HL-60/S4 treated with phorbol 12-myristate 13-acetate at 8.2 ng/mL for 4 days and 3 days (cell line): ENCODE data around the gene ZBTB8OS.
"Not testable (repeated sequence)": the region's sequence is repeated elsewhere in the genome, so short reads cannot be mapped to it uniquely, and the experiment has no call there.

Source experiments
- in situ Hi-C: fragments of 300-500 bp; cut with MboI; formaldehyde crosslinking; loops from 2 replicates; pipeline ENCODE4 v1.15.0; 2022; ENCODE audit warnings: low sequenced_read_pairs

The ZBTB8OS gene

DNA sequence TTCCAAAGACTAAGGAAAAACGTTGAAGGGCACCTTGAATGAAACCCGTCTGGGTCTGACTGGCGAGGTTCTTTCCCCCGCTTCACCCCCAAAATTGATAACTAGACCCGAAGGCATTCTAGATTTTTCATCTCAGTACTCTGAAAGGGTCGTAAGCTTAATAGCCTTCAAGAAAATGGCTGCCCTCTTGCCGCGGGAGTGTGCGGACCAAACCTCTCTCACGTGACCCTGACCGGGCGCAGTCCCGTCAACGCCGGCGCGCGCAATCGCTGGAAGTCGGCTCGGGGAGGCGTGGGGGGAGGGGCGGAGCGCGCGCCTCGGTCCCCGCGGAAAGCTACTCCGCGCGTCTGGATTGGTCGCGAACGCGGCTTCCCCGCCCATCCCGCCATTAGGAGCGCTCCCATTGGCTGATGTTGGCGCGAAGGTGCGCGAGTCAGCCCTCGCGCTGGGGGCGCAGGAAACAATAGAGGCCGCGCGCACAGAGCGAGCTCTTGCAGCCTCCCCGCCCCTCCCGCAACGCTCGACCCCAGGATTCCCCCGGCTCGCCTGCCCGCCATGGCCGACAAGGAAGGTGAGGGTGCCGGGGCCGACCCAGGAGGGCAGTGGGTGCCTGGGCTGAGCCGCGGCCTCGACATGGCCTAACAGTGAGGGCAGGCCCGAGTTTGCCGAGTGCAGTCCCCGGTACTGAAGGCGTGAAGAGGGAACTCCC lies 556 bp upstream of the ZBTB8OS start, which contains the start of gene RBBP4:
Gene RBBP4 (plus strand): TSS at position 457 of the 709 bp plus-strand sequence. CDS start 99 bp downstream, at position 556.
- in situ Hi-C loops, result no loop called here

DNA sequence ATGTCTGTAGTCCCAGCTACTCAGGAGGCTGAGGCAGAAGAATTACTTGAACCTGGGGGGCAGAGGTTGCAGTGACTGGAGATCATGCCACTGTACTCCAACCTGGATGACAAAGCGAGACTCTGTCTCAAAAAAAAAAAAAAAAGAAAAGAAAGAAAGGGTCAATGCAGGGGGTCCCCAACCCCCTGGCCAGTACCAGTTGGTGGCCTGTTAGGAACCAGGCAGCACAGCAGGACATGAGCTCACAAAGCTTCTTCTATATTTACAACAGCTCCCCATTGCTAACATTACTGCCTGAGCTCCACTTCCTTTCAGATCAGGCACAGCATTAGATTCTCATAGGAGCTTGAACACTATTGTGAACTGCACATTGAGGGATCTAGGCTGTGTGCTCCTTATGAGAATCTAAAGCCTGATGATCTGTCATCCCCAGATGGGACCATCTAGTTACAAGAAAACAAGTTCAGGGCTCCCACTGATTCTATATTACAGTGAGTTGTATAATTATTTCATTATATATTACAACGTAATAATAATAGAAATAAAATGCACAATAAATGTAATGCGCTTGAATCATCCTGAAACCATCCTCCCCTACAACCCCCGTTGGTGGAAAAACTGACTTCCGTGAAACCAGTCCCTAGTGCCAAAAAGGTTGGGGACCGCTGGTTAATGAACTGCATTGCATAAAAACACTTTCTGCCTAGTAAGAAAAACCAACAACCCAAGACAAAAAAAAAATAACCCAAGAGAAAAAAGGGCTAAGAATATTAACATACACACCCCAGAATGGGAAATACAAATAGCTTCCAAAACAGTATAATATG lies 2.8 kb downstream of the ZBTB8OS start:
- in situ Hi-C loops, result no loop called here

DNA sequence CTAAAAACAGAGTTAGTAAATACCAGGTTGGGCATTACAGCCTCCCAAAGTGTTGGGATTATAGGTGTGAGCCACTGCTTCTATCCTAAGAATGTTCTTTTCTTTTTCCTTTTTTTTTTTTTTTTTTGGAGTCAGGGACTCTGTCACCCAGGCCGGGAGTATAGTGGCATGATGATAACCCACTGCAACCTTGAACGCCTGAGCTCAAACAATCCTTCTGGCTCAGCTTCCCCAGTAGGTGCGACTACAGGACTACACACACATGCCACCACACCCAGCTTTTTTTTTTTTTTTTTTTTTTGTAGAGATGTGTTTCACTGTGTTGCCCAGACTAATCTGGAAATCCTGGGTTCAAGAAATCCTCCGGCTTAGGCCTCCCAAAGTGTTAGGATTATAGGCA lies 5.9 kb downstream of the ZBTB8OS start:
- in situ Hi-C loops, result no loop called here

GRCh38 chr1:32642292-32642827 lies 8.0 kb downstream of the ZBTB8OS start:
- in situ Hi-C loops, result not testable (repeated sequence)

DNA sequence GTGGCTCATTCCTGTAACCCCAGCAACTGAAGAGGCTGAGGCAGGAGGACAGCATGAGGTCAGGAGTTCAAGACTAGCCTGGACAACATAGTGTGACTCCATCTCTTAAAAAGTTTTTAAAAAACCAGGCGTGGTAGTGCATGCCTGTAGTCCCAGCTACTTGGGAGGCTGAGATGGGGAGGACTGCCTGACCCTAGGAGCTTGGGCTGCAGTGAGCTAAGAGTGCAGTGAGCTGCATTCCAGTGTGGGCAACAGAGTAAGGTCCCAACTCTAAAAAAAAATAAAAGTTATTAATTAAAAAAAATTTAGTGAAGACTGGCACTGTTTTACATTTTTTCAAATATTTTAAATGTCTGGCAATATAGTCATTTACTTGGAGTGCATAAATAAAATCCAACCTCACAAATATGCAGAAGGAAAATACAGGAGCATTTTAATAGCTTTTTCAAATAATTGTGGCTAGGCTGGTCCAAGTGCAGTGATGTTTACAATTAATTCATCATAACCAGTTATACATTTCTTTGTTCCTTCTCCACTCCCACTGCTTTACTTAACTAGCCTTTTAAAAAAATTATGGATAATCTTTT lies 10.8 kb downstream of the ZBTB8OS start:
- in situ Hi-C loops, result no loop called here

DNA sequence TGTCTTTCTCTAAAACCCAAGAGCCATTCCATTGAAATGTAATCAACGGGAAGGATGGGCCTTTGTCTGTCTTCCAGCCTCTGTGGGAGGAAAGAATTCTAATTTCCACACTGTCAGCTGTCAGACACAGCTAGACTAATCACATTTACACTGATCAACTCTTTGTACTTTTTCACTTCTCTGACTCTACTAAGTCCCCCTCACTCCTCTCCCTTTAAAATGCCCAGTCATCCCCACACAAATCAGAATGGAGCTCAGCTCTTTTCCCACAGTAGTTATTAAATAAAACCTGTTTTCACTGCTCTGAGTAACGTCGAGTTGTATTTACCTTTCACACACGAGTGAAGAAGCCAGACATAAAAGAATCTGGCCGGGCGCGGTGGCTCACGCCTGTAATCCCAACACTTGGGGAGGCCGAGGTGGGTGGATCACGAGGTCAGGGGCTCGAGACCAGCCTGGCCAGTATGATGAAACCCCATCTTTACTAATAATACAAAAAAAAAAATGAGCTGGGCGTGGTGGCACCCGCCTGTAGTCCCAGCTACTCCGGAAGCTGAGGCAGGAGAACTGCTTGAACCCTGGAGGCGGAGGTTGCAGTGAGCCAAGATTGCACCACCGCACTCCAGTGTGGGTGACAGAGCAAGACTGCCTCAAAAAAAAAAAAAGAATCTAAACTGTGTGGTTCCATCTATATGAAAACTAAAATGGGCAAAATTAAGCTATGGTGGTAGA lies 13.3 kb downstream of the ZBTB8OS start:
- in situ Hi-C loops, result no loop called here

GRCh38 chr1:32635508-32636277 lies 14.7 kb downstream of the ZBTB8OS start:
- in situ Hi-C loops, result no loop called here

DNA sequence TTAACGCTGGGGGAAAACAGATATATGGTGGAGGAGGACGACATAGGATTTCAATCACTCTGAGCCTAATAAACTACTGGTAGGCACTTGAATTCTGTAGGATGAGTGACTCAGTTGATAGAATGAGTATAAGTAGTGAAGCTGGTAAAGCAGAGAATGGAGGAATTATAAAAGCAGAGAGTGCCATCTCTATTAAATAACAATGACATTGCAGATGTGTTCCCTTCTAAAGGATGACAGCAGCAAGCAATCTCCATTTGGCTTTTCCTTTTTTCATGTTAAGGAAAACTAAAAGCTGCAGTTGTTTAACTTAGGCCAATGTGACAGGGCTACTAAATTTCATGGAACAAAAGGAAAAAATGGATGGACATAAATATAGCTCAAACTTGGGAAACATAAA lies 17.5 kb downstream of the ZBTB8OS start:
- in situ Hi-C loops, result no loop called here

GRCh38 chr1:32630173-32630572 lies 20.2 kb downstream of the ZBTB8OS start:
- in situ Hi-C loops, result not testable (repeated sequence)

DNA sequence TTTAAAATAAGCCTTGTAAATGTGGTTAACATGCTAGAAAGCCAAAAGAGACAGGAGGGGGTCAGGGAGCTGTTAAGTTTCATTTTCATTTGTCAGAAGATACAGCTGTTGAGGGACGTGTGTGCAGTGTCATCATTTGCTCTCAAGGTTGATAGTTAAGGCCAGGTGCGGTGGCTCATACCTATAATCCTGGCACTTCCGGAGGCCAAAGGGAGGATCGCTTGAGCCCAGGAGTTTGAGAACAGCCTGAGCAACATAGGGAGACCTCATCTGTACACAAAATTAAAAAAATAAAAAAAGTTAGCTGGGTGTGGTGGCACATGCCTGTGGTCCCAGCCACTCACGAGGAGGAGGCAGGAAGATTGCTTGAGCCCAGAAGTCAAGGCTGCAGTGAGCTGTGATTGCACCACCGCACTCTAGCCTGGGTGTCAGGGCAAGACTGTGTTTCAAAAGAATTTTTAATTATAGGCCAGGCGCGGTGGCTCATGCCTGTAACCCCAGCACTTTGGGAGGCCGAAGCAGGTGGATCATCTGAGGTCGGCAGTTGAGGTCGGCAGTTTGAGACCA lies 22.7 kb downstream of the ZBTB8OS start:
- in situ Hi-C loops, result no loop called here

GRCh38 chr1:32626176-32626575 lies 24.2 kb downstream of the ZBTB8OS start:
- in situ Hi-C loops, result no loop called here

- in situ Hi-C loops, result no loop called here
Measured at GRCh38 chr1:32623775-32624174, 26.6 kb downstream of the ZBTB8OS start.

GRCh38 chr1:32622806-32623681 lies 27.3 kb downstream of the ZBTB8OS start:
- in situ Hi-C loops, result no loop called here

DNA sequence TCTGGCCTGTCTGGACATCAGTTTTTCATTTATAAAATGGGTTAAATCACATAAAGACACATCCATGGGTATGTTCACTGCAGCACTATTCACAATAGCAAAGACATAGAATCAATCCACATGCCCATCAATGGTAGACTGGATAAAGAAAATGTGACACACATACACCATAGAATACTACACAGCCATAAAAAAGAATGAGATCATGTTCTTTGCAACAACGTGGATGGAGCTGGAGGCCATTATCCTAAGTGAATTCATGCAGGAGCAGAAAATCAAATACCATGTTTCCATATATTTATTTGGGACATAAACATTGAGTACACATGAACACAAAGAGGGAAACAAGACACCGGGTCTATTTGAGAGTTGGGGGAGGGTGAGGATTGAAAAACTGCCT lies 28.1 kb downstream of the ZBTB8OS start:
- in situ Hi-C loops, result no loop called here

DNA sequence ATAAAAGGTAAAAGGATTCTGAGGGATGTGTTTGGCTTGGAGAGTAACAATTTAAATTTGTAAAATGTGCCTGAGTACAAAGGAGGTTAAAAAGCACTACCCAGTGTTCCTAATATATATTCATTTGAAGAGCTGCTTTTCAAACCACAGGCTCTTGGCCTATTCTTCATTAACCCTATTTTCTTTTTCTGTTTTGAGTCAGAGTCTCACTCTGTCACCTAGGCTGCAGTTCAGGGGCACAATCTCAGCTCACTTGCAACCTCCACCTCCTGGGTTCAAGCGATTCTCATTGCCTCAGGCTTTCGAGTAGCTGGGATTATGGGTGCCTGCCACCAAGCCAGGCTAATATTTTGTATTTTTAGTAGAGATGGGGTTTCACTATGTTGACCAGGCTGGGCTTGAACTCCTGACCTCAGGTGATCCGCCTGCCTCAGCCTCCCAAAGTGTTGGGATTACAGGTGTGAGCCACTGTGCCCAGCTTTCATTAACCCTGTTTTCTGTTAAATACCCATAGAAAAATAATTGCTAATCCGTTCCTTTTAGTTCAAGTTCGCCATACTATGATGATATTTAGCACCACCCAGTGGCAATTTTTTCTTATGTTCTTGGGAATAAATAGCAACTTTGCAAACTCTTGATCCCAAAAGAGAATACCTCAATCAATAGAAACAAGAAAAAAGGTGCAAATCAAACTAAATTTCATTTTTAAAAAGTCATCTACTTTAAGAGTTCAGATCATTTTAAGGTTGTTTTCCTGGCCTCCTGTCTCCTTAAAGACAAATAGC lies 30.5 kb downstream of the ZBTB8OS start:
- in situ Hi-C loops, result no loop called here

DNA sequence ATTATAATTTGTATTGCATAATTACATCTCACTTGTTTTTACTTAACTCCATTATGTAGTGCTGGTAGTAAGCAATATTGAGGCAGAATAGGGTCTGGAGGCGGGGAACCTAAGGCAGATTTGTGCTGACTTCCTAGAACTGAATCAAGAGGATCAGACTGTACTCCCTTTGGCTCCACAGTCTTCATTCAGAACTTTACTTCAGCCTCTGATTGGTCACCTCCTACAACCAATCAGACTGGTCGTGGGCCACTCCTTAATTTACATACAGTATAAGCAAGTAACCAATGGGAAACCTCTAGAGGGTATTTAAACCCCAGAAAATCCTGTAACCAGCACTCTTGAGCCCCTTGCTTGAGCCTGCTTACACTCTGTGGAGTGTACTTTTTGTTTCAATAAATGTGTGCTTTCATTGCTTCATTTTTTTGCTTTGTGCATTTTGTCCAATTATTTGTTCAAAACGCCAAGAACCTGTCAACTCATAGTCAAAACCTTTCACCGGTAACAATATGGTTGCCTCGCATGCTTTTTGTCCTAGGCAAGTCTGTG lies 31.6 kb downstream of the ZBTB8OS start:
- in situ Hi-C loops, result no loop called here

- in situ Hi-C loops, result no loop called here
Measured at GRCh38 chr1:32613472-32613871, 36.9 kb downstream of the ZBTB8OS start.
